Measurements from ENCODE around the gene CAPN11.

The CAPN11 gene

GRCh38 chr6:44158770-44159228, at the start of gene CAPN11:
Gene CAPN11, plus strand, starts transcription at chr6:44158820. Its CDS starts 29 bp downstream, at chr6:44158849.
- no peak for DNase-seq

DNA sequence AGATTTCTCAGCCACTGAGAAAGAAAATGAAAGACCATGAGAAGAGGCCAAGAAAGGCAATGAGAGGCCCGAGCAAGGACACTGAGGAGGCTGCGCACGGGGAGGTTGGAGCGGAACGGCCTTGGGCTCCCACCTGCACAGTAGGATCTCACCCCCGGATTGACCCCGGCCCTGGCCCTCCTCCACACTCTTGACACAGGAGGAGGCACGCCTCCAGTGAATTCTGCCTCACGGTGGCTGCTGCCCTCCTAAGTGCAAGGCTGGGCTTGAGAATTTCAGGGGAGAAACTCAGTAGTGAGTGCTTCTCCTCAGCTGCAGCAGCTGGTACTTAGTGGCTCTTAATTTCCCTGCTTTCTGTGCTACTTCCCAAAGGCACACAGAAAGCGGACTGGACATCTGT, 49.4 kb upstream of the CAPN11 start:
- DNase-seq = no peak

- no peak for DNase-seq
Observed at GRCh38 chr6:44110005-44110676, 48.5 kb upstream of the CAPN11 start.

GRCh38 chr6:44110966-44111365, 47.7 kb upstream of the CAPN11 start:
- DNase-seq = no peak

- no peak for DNase-seq
Observed at GRCh38 chr6:44111434-44112417, 46.9 kb upstream of the CAPN11 start.

- DNase-seq = no peak
Observed at GRCh38 chr6:44113414-44113813, 45.2 kb upstream of the CAPN11 start.

DNA sequence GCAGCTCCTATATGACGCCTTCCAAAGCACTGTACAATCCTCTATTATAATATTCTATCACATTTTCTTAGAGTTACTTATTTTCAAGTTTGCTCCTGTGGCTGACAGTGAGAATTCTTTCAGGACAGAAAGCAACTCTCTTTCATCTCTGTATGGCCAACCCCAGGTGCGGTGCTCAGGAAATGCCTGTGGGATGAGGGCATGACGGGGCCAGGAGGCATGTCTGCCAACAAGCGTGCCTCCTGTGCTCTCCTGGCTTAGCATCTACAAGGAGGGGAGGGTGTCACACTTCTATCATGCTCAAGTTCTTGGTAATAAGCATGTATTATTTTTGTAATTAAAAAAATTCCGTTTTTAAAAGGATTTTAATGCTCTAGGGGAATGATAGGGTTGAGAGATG, 42.8 kb upstream of the CAPN11 start:
- no peak for DNase-seq

DNA sequence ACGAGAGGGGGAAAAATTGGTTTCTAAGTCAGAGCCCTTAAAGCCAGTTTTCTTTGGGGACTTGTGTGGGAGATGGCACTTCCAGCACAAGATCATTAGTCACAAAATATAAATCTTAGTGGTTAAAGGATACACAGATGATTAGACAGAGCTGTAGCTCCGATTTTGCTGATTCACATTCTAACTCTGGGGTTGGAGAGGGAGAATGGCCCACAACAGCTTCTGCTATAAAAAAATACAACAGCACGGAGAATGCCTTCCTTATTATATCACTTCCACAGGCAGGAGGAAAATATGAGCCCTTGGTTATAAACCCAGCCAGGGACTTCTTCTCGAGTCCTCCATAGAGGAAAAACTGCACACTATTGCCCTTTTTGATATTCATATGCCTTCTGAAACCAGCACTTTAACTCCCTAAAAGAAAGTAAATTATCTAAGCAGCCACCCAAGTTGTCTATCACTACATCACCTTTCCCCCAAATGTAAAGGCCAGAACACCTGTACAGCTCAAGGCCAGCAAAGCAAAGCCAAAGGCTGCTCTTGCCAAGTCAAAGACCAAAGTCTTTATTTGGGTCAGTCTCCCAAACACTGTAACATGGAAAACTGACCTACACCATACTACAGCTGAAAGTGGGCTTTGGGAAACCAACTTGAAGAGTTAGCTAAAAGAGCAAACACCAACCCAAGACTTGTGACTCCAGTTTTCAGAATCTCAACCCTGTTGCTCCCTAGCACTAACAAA, 41.8 kb upstream of the CAPN11 start:
- DNase-seq = no peak

DNA sequence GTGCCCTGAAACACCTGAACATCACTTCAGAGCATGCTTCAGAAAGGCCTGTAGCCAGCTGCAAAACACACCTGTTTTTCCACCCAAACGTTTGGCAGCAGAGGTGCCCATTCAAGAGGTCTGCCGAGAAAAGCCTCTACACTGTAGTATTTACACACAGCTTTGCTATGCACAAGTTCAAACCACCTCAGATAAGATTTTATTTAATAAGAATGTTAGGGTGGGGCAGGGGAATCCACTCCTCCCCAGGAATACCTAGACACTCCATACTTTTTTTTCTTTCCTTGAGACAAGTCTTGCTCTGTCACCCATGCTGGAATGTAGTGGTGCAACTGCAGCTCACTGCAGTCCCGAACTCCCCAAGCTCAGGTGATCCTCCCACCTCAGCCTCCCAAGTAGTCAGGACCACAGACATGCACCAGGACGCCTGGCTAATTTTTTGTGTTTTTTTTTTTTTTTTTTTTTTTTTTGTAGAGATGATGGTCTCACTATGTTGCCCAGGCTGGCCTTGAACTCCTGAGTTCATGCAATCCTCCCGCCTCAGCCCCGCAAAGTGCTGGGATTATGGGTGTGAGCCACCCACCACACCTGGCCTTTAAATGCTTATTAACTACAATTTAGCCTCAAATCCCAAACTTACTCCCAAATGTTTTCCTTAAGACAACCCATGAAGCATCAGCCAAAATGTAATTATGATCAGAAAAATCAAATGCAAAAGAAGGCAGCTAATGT, 41.1 kb upstream of the CAPN11 start:
- DNase-seq = no peak

GRCh38 chr6:44119704-44120262, 38.8 kb upstream of the CAPN11 start:
- no peak for DNase-seq

GRCh38 chr6:44120692-44121443, 37.8 kb upstream of the CAPN11 start:
- no peak for DNase-seq

DNA sequence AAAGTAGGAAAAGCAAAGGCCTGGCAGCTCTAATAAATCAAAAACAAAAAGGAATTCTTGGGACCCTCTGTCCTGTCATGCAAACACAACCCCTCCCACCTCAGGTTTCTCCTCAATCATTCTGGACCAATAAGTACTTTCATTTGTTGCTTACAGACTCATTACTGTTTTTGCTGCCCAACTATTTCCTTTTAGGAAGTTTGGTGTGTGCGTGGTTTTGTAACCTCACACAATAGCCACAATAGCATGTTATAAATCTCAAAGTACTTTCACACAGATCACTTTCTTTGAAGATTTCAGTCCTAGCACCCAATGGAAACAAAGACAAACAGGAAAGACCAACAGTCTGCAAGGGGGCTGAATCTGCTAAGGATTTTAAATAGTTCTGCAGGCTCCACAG, 35.8 kb upstream of the CAPN11 start:
- DNase-seq = no peak

GRCh38 chr6:44123544-44123943, 35.1 kb upstream of the CAPN11 start:
- no peak for DNase-seq

- peak in 12 of 56 donors; percentile 10 to 51 (median 35) for DNase-seq
Observed at GRCh38 chr6:44126320-44127149, 32.1 kb upstream of the CAPN11 start.

DNA sequence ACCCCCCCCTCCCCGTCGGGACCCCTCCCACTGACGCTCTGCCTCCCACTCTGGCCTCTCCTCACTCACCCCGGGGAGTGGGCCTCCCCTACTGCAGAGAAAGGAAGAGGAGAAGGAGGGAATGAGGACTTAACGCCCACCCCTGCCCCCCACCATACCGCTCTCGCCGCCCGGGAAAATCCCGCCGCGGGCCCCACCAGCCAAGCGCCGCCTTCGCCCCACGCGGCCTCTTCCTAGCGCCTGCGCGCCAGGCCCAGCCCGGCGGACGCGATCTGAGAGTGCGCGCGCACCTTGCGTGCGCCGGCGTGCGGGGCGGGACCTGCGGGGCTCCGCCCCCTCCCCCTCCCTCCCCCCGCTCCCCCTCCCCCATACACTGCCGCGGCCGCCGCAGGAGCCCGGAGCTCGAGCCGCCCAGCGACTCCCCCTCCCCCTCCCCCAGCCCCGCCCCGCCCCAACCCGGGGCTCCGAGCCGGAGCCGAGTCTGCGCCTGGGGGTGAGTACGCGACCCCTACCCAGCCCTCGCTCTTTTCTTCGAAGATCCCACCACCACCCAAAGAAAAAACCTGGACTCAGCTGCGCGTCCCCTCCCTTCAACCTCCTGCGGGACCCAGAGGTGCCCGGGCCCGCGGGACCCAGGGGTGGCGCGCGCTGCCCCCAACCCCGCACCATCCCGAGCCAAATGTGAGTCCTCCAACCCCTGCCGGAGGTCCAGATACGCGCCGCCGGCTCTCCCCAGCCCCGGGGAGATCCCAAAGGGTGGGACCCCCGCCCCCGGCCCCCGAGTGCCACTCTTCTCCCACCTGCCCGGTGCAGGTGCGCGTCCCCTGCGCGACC, 31.2 kb upstream of the CAPN11 start, which contains the start of the genes MRPL14 and TMEM63B:
TSS of gene MRPL14 (minus strand) at position 267 of the 834 bp plus-strand sequence. CDS start 10,841 bp downstream, outside the sequence.
TSS of gene TMEM63B (plus strand) at position 369 of the 834 bp plus-strand sequence. CDS start 7,031 bp downstream, outside the sequence.
- peak in 52 of 56 donors; percentile 28 to 90 (median 77) for DNase-seq

- peak in 16 of 56 donors; percentile 8 to 45 (median 28) for DNase-seq
Observed at GRCh38 chr6:44128020-44128917, 30.4 kb upstream of the CAPN11 start.

All from amygdala (tissue), 56 donors.